ENCODE data around the gene R3HDM4.
"Not testable (repeated sequence)": the region's sequence is repeated elsewhere in the genome, so short reads cannot be mapped to it uniquely, and the experiment has no call there.

Gene R3HDM4

GRCh38 chr19:890831-891230, 22.2 kb downstream of the R3HDM4 start:
- no peak for DNase-seq

GRCh38 chr19:889662-890295, 23.2 kb downstream of the R3HDM4 start:
- DNase-seq, result no peak

GRCh38 chr19:888581-889385, 24.2 kb downstream of the R3HDM4 start:
- DNase-seq, result no peak

- DNase-seq, result no peak
Measured at GRCh38 chr19:887599-887998, 25.4 kb downstream of the R3HDM4 start.

GRCh38 chr19:887072-887471, 25.9 kb downstream of the R3HDM4 start:
- peak; percentile 62 for DNase-seq

- no peak for DNase-seq
Measured at GRCh38 chr19:885536-886224, 27.3 kb downstream of the R3HDM4 start.

- no peak for DNase-seq
Measured at GRCh38 chr19:884420-885211, 28.4 kb downstream of the R3HDM4 start.

GRCh38 chr19:883661-884211, 29.3 kb downstream of the R3HDM4 start:
- no peak for DNase-seq

- no peak for DNase-seq
Measured at GRCh38 chr19:882871-883497, 30.0 kb downstream of the R3HDM4 start.

GRCh38 chr19:881385-882071, 31.5 kb downstream of the R3HDM4 start:
- DNase-seq, result no peak

GRCh38 chr19:879711-880438, 33.1 kb downstream of the R3HDM4 start:
- no peak for DNase-seq

- DNase-seq, result not testable (repeated sequence)
Measured at GRCh38 chr19:878751-879561, 34.1 kb downstream of the R3HDM4 start.

GRCh38 chr19:877992-878660, 34.9 kb downstream of the R3HDM4 start:
- DNase-seq, result not testable (repeated sequence)

- no peak for DNase-seq
Measured at GRCh38 chr19:876780-877314, 36.2 kb downstream of the R3HDM4 start.

- DNase-seq, result no peak
Measured at GRCh38 chr19:876089-876488, 36.9 kb downstream of the R3HDM4 start.

GRCh38 chr19:875265-875879, 37.6 kb downstream of the R3HDM4 start:
- no peak for DNase-seq

GRCh38 chr19:873561-874041, 39.4 kb downstream of the R3HDM4 start:
- no peak for DNase-seq

- DNase-seq, result peak; percentile 61
Measured at GRCh38 chr19:873084-873483, 39.9 kb downstream of the R3HDM4 start.
